HFFc6 (cell line): Measurements from ENCODE around the gene IL12B. TPM values are rescaled to one million over a fixed set of nuclear protein-coding genes. Genes with fewer than 3 reads are reported as not detected.
A peak's percentile ranks its signal among the peaks of the same experiment; 100 is the strongest.
"Not testable (repeated sequence)": the region's sequence is repeated elsewhere in the genome, so short reads cannot be mapped to it uniquely, and the experiment has no call there.

Experiments
- DNase-seq: peaks from one replicate; pipeline ENCODE4 v3.0.0-alpha.2; 2018
- H3K27ac Mint-ChIP-seq: 2 replicates; pipeline ENCODE4 v1.8.0; 2020; ENCODE audit warnings: mild to moderate bottlenecking, mixed read lengths
- H3K27me3 Mint-ChIP-seq: 2 replicates; pipeline ENCODE4 v1.8.0; 2021; ENCODE audit warnings: mild to moderate bottlenecking, moderate library complexity, mixed read lengths; ENCODE audit not compliant: insufficient read depth
- H3K36me3 Mint-ChIP-seq: 2 replicates; pipeline ENCODE4 v1.8.0; 2021; ENCODE audit warnings: low read depth, mixed read lengths
- H3K4me1 Mint-ChIP-seq: 2 replicates; pipeline ENCODE4 v1.8.0; 2020; ENCODE audit warnings: low read depth, mixed read lengths
- H3K4me3 Mint-ChIP-seq: 2 replicates; pipeline ENCODE4 v1.8.0; 2020; ENCODE audit warnings: mild to moderate bottlenecking, moderate library complexity, mixed read lengths
- H3K9me3 Mint-ChIP-seq: 2 replicates; pipeline ENCODE4 v1.8.0; 2020; ENCODE audit warnings: mild to moderate bottlenecking, mixed read lengths
- CTCF ChIP-seq: fragments of 200-600 bp; sonication (generic); IDR thresholded peaks from 2 replicates; pipeline ENCODE4 v1.5.0; 2021; ENCODE audit warnings: antibody characterized with exemption, mild to moderate bottlenecking
- total RNA-seq, 6 experiments: library from RNA; stranded (reverse); fragmentation: NEBNext Ultra II Directional; extraction: Animal tissue kit (Norgen Biotek cat#: 25700); gene quantifications; 2 replicates in 1 of 6; 3 replicates in 5 of 6; pipeline ENCODE4 v1.2.3, GENCODE V29; 2021

Gene IL12B
- total RNA-seq, 6 experiments from 2014 or later = not detected

GRCh38 chr5:159353661-159354252 is 23.5 kb upstream of the IL12B start:
- H3K27me3 Mint-ChIP-seq = peaks cover 2% of the 10 kb centered on the region; the same call in 1 of the 2 replicates
- no peak overlapping the region for H3K4me3 Mint-ChIP-seq
- no peak for TF ChIP-seq CTCF
- no peaks in the 10 kb centered on the region for H3K9me3 Mint-ChIP-seq
- DNase-seq = no peak
- H3K4me1 Mint-ChIP-seq = peaks cover 12% of the 10 kb centered on the region
- no peaks in the 10 kb centered on the region for H3K36me3 Mint-ChIP-seq
- 0 out of 2 replicates have a peak overlapping the region, but pooled peaks have one; percentile 31 for H3K27ac Mint-ChIP-seq

GRCh38 chr5:159350644-159351043 is 20.4 kb upstream of the IL12B start:
- H3K9me3 Mint-ChIP-seq, DNase-seq, H3K27ac Mint-ChIP-seq, H3K4me3 Mint-ChIP-seq, H3K36me3 Mint-ChIP-seq, H3K27me3 Mint-ChIP-seq: not testable (repeated sequence)
- peaks cover 12% of the 10 kb centered on the region for H3K4me1 Mint-ChIP-seq

- H3K4me1 Mint-ChIP-seq = peaks cover 12% of the 10 kb centered on the region
- H3K36me3 Mint-ChIP-seq, H3K27me3 Mint-ChIP-seq, H3K4me3 Mint-ChIP-seq, DNase-seq, H3K27ac Mint-ChIP-seq, H3K9me3 Mint-ChIP-seq: not testable (repeated sequence)
Observed at GRCh38 chr5:159350216-159350615, 19.9 kb upstream of the IL12B start.

GRCh38 chr5:159345861-159346260 is 15.6 kb upstream of the IL12B start:
- Mint-ChIP-seq H3K27me3 (peaks cover 8% of the 10 kb centered on the region), H3K27ac (no peak overlapping the region), H3K9me3 (no peaks in the 10 kb centered on the region; the same call in 1 of the 2 replicates), H3K36me3 (peaks cover 12% of the 10 kb centered on the region; the same call in 1 of the 2 replicates), H3K4me1 (peaks cover 16% of the 10 kb centered on the region), H3K4me3 (no peak overlapping the region)
- no peak for DNase-seq
- no peak for TF ChIP-seq CTCF

GRCh38 chr5:159345336-159345735 is 15.0 kb upstream of the IL12B start:
- Mint-ChIP-seq H3K9me3 (no peaks in the 10 kb centered on the region; the same call in 1 of the 2 replicates), H3K27ac (no peak overlapping the region), H3K27me3 (peaks cover 8% of the 10 kb centered on the region), H3K4me1 (peaks cover 21% of the 10 kb centered on the region), H3K4me3 (no peak overlapping the region), H3K36me3 (peaks cover 12% of the 10 kb centered on the region; the same call in 1 of the 2 replicates)
- TF ChIP-seq CTCF = no peak
- DNase-seq = no peak

GRCh38 chr5:159343295-159344094 is 13.2 kb upstream of the IL12B start:
- Mint-ChIP-seq H3K27ac (no peak overlapping the region), H3K36me3 (peaks cover 12% of the 10 kb centered on the region; the same call in 1 of the 2 replicates), H3K9me3 (no peaks in the 10 kb centered on the region; the same call in 1 of the 2 replicates), H3K27me3 (peaks cover 8% of the 10 kb centered on the region), H3K4me3 (no peak overlapping the region), H3K4me1 (peaks cover 24% of the 10 kb centered on the region)
- TF ChIP-seq CTCF = no peak
- no peak for DNase-seq
